SK-N-SH treated with all-trans-retinoic acid at 6 μM for 48 hours (cell line): ENCODE data around the gene SMOC2.

ENCODE experiments used
- ATAC-seq: fragments of 200-7000 bp; cut with Tn5 transposase; 3 replicates; pipeline ENCODE4 v1.9.1; 2020; ENCODE audit warnings: mild to moderate bottlenecking, moderate library complexity
- ARNTL ChIP-seq: fragments of 450-650 bp; formaldehyde crosslinking; IDR thresholded peaks from 2 replicates; pipeline ENCODE4 v1.5.0; 2020; ENCODE audit warnings: low read depth, mild to moderate bottlenecking, moderate library complexity, borderline replicate concordance
- CSDC2 ChIP-seq: fragments of 250-450 bp; sonication (Bioruptor Pico); IDR thresholded peaks from 2 replicates; pipeline ENCODE4 v1.5.0; 2020; ENCODE audit warnings: mild to moderate bottlenecking, moderate library complexity
- ESRRG ChIP-seq: fragments of 250-450 bp; sonication (Bioruptor Pico); IDR thresholded peaks from 2 replicates; pipeline ENCODE4 v1.6.1; 2021; ENCODE audit warnings: mild to moderate bottlenecking
- GLIS3 ChIP-seq: fragments of 250-450 bp; sonication (Bioruptor Pico); IDR thresholded peaks from 2 replicates; pipeline ENCODE4 v1.5.0; 2020; ENCODE audit warnings: mild to moderate bottlenecking, moderate library complexity
- ISL1 ChIP-seq: fragments of 250-450 bp; sonication (Bioruptor Pico); IDR thresholded peaks from 2 replicates; pipeline ENCODE4 v2.1.2; 2022; ENCODE audit warnings: mild to moderate bottlenecking, moderate library complexity
- OSR1 ChIP-seq: fragments of 250-450 bp; sonication (Bioruptor Pico); IDR thresholded peaks from 2 replicates; pipeline ENCODE4 v1.8.0; 2022; ENCODE audit warnings: moderate library complexity, mild to moderate bottlenecking, inconsistent platforms
- PATZ1 ChIP-seq: fragments of 250-450 bp; sonication (Bioruptor Pico); IDR thresholded peaks from 2 replicates; pipeline ENCODE4 v1.8.0; 2020; ENCODE audit warnings: mild to moderate bottlenecking, moderate library complexity, borderline replicate concordance
- PPARA ChIP-seq: fragments of 250-450 bp; sonication (Bioruptor Pico); IDR thresholded peaks from 2 replicates; pipeline ENCODE4 v1.5.0; 2020; ENCODE audit warnings: mild to moderate bottlenecking, borderline replicate concordance
- RARB ChIP-seq: fragments of 250-450 bp; sonication (Bioruptor Pico); IDR thresholded peaks from 2 replicates; pipeline ENCODE4 v1.8.0; 2021; ENCODE audit warnings: mild to moderate bottlenecking, moderate library complexity
- SNAI2 ChIP-seq: fragments of 250-450 bp; sonication (Bioruptor Pico); IDR thresholded peaks from 2 replicates; pipeline ENCODE4 v1.5.0; 2020; ENCODE audit warnings: mild to moderate bottlenecking, moderate library complexity
- TCF4 ChIP-seq: fragments of 250-450 bp; sonication (Bioruptor Pico); IDR thresholded peaks from 2 replicates; pipeline ENCODE4 v1.8.0; 2021; ENCODE audit warnings: mild to moderate bottlenecking, moderate library complexity, borderline replicate concordance
- TOX ChIP-seq: fragments of 250-450 bp; sonication (Bioruptor Pico); IDR thresholded peaks from 2 replicates; pipeline ENCODE4 v1.8.0; 2021; ENCODE audit warnings: mild to moderate bottlenecking, moderate library complexity, borderline replicate concordance
- TSHZ2 ChIP-seq: fragments of 250-450 bp; sonication (Bioruptor Pico); IDR thresholded peaks from 2 replicates; pipeline ENCODE4 v1.5.0; 2020; ENCODE audit warnings: mild to moderate bottlenecking, moderate library complexity
- ZC3H10 ChIP-seq: fragments of 250-450 bp; sonication (Bioruptor Pico); IDR thresholded peaks from 2 replicates; pipeline ENCODE4 v1.5.1; 2021; ENCODE audit warnings: mild to moderate bottlenecking, moderate library complexity
- ZFP3 ChIP-seq: fragments of 250-450 bp; sonication (Bioruptor Pico); IDR thresholded peaks from 2 replicates; pipeline ENCODE4 v1.5.0; 2020; ENCODE audit warnings: mild to moderate bottlenecking, moderate library complexity
- ZFP30 ChIP-seq: fragments of 450-650 bp; formaldehyde crosslinking; IDR thresholded peaks from 2 replicates; pipeline ENCODE4 v1.5.0; 2022; ENCODE audit warnings: mild to moderate bottlenecking, moderate library complexity
- ZNF565 ChIP-seq: fragments of 450-650 bp; formaldehyde crosslinking; conservative IDR thresholded peaks from 2 replicates; pipeline ENCODE4 v1.5.0; 2020; ENCODE audit warnings: low read depth, mild to moderate bottlenecking, moderate library complexity
- TF ChIP-seq, protein P1 (sequence below): fragments of 250-450 bp; sonication (Bioruptor Pico); IDR thresholded peaks from 2 replicates; pipeline ENCODE4 v1.5.1; 2020; ENCODE audit warnings: low read depth, mild to moderate bottlenecking, moderate library complexity
- TF ChIP-seq, protein P2 (sequence below): fragments of 250-450 bp; sonication (Bioruptor Pico); IDR thresholded peaks from 2 replicates; pipeline ENCODE4 v1.5.1; 2021; ENCODE audit warnings: mild to moderate bottlenecking, moderate library complexity

The SMOC2 gene

GRCh38 chr6:168427184-168427583 lies 13.8 kb upstream of the SMOC2 start:
- no peak for TF ChIP-seq PATZ1 (CRISPR knock-in tag)
- TF ChIP-seq PPARA (CRISPR knock-in tag): no peak
- TF ChIP-seq TCF4 (CRISPR knock-in tag): no peak
- TF ChIP-seq OSR1: no peak
- no peak for TF ChIP-seq ZFP3 (CRISPR knock-in tag)
- no peak for TF ChIP-seq CSDC2
- TF ChIP-seq ZC3H10 (CRISPR knock-in tag): no peak
- TF ChIP-seq RARB (CRISPR knock-in tag): no peak
- no peak for TF ChIP-seq SNAI2 (CRISPR knock-in tag)
- no peak for TF ChIP-seq ESRRG (CRISPR knock-in tag)
- TF ChIP-seq, protein P1, sequence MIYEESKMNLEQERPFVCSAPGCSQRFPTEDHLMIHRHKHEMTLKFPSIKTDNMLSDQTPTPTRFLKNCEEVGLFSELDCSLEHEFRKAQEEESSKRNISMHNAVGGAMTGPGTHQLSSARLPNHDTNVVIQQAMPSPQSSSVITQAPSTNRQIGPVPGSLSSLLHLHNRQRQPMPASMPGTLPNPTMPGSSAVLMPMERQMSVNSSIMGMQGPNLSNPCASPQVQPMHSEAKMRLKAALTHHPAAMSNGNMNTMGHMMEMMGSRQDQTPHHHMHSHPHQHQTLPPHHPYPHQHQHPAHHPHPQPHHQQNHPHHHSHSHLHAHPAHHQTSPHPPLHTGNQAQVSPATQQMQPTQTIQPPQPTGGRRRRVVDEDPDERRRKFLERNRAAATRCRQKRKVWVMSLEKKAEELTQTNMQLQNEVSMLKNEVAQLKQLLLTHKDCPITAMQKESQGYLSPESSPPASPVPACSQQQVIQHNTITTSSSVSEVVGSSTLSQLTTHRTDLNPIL (CRISPR knock-in tag): no peak
- TF ChIP-seq, protein P2, sequence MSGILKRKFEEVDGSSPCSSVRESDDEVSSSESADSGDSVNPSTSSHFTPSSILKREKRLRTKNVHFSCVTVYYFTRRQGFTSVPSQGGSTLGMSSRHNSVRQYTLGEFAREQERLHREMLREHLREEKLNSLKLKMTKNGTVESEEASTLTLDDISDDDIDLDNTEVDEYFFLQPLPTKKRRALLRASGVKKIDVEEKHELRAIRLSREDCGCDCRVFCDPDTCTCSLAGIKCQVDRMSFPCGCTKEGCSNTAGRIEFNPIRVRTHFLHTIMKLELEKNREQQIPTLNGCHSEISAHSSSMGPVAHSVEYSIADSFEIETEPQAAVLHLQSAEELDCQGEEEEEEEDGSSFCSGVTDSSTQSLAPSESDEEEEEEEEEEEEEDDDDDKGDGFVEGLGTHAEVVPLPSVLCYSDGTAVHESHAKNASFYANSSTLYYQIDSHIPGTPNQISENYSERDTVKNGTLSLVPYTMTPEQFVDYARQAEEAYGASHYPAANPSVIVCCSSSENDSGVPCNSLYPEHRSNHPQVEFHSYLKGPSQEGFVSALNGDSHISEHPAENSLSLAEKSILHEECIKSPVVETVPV: no peak
- TF ChIP-seq ZFP30 (CRISPR knock-in tag): no peak
- no peak for TF ChIP-seq TOX
- TF ChIP-seq ISL1 (CRISPR knock-in tag): no peak
- TF ChIP-seq ZNF565 (CRISPR knock-in tag): no peak
- ATAC-seq: no peak

DNA sequence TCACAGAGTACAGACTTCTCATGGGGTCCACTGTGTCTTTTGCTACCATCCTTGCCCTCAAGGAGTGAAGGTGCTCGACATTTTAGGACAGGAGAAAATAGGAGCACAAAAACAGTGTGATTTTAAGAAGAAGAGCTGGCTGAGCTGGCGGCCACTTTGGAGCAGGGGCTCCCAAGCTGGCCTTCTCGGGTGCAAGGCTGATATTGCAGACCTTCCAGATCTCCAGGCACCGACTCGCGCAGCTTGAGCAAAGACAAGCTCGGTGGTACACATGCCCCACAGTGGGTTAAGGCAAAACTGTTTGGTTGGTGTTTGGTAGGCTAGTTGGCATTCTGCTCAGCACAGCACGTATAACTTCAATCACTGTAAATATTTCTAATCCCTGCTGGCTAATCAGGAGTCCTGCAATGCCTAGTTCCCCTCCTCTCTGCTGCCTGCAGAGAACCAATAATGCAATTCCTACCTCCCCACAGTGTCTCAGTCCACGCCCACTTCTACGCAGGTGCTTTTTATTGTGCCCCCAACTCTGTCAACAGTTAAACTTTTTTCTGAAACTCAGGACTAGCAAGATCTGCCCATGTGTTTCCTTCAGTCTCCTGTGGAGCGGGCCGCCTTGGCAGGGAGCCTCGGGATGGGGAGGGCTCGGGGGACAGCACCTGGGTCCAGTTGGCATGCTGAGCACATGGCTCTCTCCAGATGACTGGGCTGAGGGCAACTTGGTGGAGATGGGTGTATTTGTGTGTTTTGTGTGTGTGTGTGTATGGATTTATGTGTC lies 12.7 kb upstream of the SMOC2 start:
- no peak for TF ChIP-seq GLIS3 (CRISPR knock-in tag)
- no peak for TF ChIP-seq TSHZ2 (CRISPR knock-in tag)
- no peak for TF ChIP-seq ESRRG (CRISPR knock-in tag)
- TF ChIP-seq CSDC2: no peak
- no peak for TF ChIP-seq SNAI2 (CRISPR knock-in tag)
- TF ChIP-seq, all 23 proteins: peak for 0
- no peak for ATAC-seq

- TF ChIP-seq TSHZ2 (CRISPR knock-in tag): no peak
- TF ChIP-seq RARB (CRISPR knock-in tag): no peak
- TF ChIP-seq, protein P2: no peak
- no peak for TF ChIP-seq ZC3H10 (CRISPR knock-in tag)
- TF ChIP-seq, protein P1 (CRISPR knock-in tag): no peak
- no peak for TF ChIP-seq ARNTL (CRISPR knock-in tag)
- TF ChIP-seq ZNF565 (CRISPR knock-in tag): no peak
- no peak for TF ChIP-seq PATZ1 (CRISPR knock-in tag)
- no peak for TF ChIP-seq ISL1 (CRISPR knock-in tag)
- no peak for TF ChIP-seq OSR1
- TF ChIP-seq PPARA (CRISPR knock-in tag): no peak
- TF ChIP-seq CSDC2: no peak
- no peak for ATAC-seq
Observed at GRCh38 chr6:168428863-168429262, 12.1 kb upstream of the SMOC2 start.
